ENCODE data around the gene FAM110C. TPM values are rescaled to one million over a fixed set of nuclear protein-coding genes. Genes with fewer than 3 reads are reported as not detected.

Gene FAM110C, protein sequence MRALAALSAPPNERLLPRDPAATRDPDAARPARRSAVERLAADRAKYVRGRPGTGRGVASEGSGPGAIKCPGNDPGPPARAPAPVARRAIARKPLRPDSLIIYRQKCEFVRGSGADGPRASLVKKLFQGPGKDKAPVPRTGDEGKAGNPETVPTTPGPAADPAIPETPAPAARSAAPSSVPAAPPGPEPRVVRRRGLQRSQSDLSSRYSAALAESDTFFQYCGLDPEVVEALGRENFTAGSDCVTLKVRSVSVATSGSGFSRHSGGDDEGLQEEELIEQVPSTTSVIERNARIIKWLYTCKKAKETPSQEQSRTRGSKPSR
- total RNA-seq (2022; extraction: Qiagen RNA extraction; ENCODE audit: low read depth): 0.06 to 0.26 TPM (median 0.14 TPM) in 5 replicates

DNA sequence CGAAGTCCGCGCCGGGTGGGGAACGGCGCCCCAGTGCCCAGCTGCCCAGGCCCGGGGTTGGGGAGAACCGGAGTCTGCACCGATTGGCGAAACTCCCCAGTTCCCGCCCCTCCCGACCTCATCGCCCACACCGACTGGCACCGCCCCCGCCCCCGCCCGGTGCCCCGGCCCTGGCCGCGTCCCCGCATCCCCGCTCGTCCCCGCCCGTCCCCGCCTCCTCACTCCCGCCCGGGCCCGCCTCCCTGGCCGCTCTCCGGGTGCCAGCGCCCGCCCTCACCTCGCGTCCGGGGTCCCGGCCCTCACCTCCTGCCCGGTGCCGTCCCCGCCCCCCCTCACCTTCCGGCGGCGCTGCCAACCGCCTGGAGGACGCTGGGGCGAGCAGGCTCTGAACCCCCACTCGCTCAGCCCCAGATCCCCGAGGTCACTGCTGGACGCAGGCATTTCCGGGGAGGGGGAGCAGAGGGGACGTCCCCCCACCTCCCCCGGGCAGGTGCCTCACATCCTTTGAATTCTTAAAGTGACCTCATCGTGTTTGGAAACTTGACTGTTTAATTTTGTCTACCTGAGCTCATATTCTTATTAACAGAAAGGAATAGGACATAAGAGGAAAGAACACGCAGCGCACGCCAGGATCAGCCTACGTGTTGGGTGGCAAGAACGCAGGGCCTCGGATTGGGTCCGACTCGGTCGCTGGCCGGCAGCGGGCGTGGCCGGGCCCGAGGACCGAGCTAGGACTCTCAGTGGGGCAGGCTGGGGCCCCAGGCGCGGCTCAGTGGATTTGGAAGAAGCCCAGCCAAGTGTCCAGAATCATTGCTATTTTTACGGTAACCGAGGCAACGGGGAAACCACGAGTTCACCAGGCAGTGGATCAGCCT is at the start of gene FAM110C:
Gene FAM110C, minus strand, starts transcription at position 35 of the 875 bp plus-strand sequence. CDS start 120 bp downstream, outside the sequence.

Other genes with a start within 250 kb of the FAM110C start
- 8.0 to 11.8 TPM (median 8.7 TPM) in 5 replicates for gene SH3YL1, start 217.5 kb upstream of the FAM110C start, total RNA-seq (2022; extraction: Qiagen RNA extraction; ENCODE audit: low read depth)
- 191 to 233 TPM (median 201 TPM) in 5 replicates for gene ACP1, start 218.4 kb upstream of the FAM110C start, total RNA-seq (2022; extraction: Qiagen RNA extraction; ENCODE audit: low read depth)
- gene ALKAL2, start 241.6 kb upstream of the FAM110C start, total RNA-seq (2022; extraction: Qiagen RNA extraction; ENCODE audit: low read depth): not detected in 5 replicates